ENCODE measurements around the gene PDE6G. TPM values are rescaled to one million over a fixed set of nuclear protein-coding genes. Genes with fewer than 3 reads are reported as not detected.
"Not testable (repeated sequence)": the region's sequence is repeated elsewhere in the genome, so short reads cannot be mapped to it uniquely, and the experiment has no call there.

Gene PDE6G
- polyA plus RNA-seq, 4 donors: 13.5 to 16.8 (median 14.8) TPM

- DNase-seq (ENCODE audit: low read depth in 4 of 4, low spot score in 2 of 4): no peak
Observed at GRCh38 chr17:81638683-81639082, 17.7 kb downstream of the PDE6G start.

- peak; percentile 62 to 76 (median 72) for DNase-seq (ENCODE audit: low read depth in 4 of 4, low spot score in 2 of 4)
Observed at GRCh38 chr17:81636505-81637288, 19.6 kb downstream of the PDE6G start, which contains the start of the genes NPLOC4 and TSPAN10. TSS of gene NPLOC4 (minus strand) at chr17:81637112. CDS start at chr17:81636930, 182 bp downstream. TSS of gene TSPAN10 (plus strand) at chr17:81637196. CDS start at chr17:81642413, 5,217 bp downstream.

- DNase-seq (ENCODE audit: low read depth in 4 of 4, low spot score in 2 of 4): no peak
Observed at GRCh38 chr17:81635973-81636504, 20.3 kb downstream of the PDE6G start.

GRCh38 chr17:81635431-81635830 lies 20.9 kb downstream of the PDE6G start:
- DNase-seq (ENCODE audit: low read depth in 4 of 4, low spot score in 2 of 4): no peak

- no peak for DNase-seq (ENCODE audit: low read depth in 4 of 4, low spot score in 2 of 4)
Observed at GRCh38 chr17:81631482-81631881, 24.9 kb downstream of the PDE6G start.

GRCh38 chr17:81630274-81630673 lies 26.1 kb downstream of the PDE6G start:
- DNase-seq (ENCODE audit: low read depth in 4 of 4, low spot score in 2 of 4): no peak

- no peak for DNase-seq (ENCODE audit: low read depth in 4 of 4, low spot score in 2 of 4)
Observed at GRCh38 chr17:81621494-81622130, 34.7 kb downstream of the PDE6G start.

GRCh38 chr17:81618307-81618706 lies 38.0 kb downstream of the PDE6G start:
- DNase-seq (ENCODE audit: low read depth in 4 of 4, low spot score in 2 of 4): not testable (repeated sequence)

- DNase-seq (ENCODE audit: low read depth in 4 of 4, low spot score in 2 of 4): no peak
Observed at GRCh38 chr17:81616877-81617276, 39.5 kb downstream of the PDE6G start.

GRCh38 chr17:81615401-81615930 lies 40.9 kb downstream of the PDE6G start:
- no peak for DNase-seq (ENCODE audit: low read depth in 4 of 4, low spot score in 2 of 4)

GRCh38 chr17:81612172-81612970 lies 44.0 kb downstream of the PDE6G start:
- no peak for DNase-seq (ENCODE audit: low read depth in 4 of 4, low spot score in 2 of 4)

GRCh38 chr17:81609541-81610311 lies 46.6 kb downstream of the PDE6G start:
- no peak for DNase-seq (ENCODE audit: low read depth in 4 of 4, low spot score in 2 of 4)

GRCh38 chr17:81608605-81609004 lies 47.7 kb downstream of the PDE6G start:
- no peak for DNase-seq (ENCODE audit: low read depth in 4 of 4, low spot score in 2 of 4)

- DNase-seq (ENCODE audit: low read depth in 4 of 4, low spot score in 2 of 4): no peak
Observed at GRCh38 chr17:81608082-81608481, 48.3 kb downstream of the PDE6G start.

- no peak for DNase-seq (ENCODE audit: low read depth in 4 of 4, low spot score in 2 of 4)
Observed at GRCh38 chr17:81607431-81607830, 48.9 kb downstream of the PDE6G start.

- DNase-seq (ENCODE audit: low read depth in 4 of 4, low spot score in 2 of 4): no peak
Observed at GRCh38 chr17:81603846-81604610, 52.3 kb downstream of the PDE6G start.

- peak in 3 of 4 donors; percentile 41 to 65 (median 54) for DNase-seq (ENCODE audit: low read depth in 4 of 4, low spot score in 2 of 4)
Observed at GRCh38 chr17:81601525-81602120, 54.7 kb downstream of the PDE6G start.

All from left renal cortex interstitium (tissue), 4 donors.